Measurements from ENCODE around the gene RNF187. TPM values are rescaled to one million over a fixed set of nuclear protein-coding genes. Genes with fewer than 3 reads are reported as not detected.

The RNF187 gene
- total and polyA plus RNA-seq, 2 experiments from 2014 or later: 38.8 to 81.9 TPM

DNA sequence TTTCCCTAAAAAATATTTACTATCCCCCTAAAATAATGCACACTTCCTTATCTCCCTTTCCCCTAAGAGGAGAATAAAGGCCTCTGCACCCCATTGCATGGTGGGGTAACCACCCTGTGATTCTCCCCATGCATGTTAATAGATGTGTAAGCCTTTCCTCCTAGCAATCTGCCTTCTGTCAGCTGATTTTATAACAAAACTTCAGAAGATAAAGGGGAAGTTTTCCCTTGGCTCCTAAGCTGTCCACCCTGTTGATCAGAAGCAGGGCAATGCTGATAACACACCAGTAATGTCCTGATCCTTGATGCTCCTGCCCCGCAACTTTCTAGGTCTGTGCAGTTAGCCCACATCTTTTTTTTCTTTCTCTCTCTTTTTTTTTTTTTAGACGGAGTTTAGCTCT, 11.4 kb upstream of the RNF187 start:
- no peak overlapping the region for H3K9ac ChIP-seq
- no peak overlapping the region for H3K4me2 ChIP-seq (ENCODE audit: unreplicated experiment)
- WGBS, 2 experiments (ENCODE audit: low coverage in 1 of 2, low lambda C conversion rate in 2 of 2, missing lambda C conversion rate in 2 of 2): 43 to 58% methylated on average over 2 of the region's 2 CpGs
- H3K27me3 ChIP-seq (replicated peaks; ENCODE audit: insufficient read depth): no peaks in the 10 kb centered on the region; the same call in 1 of the 2 replicates
- in situ Hi-C loops (cut with MboI): no loop called here
- H3K4me1 ChIP-seq (ENCODE audit: insufficient read depth): peaks cover 6% of the 10 kb centered on the region
- H3K27ac ChIP-seq: no peak overlapping the region
- no peaks in the 10 kb centered on the region for H3K36me3 ChIP-seq (ENCODE audit: low read depth)
- no peak overlapping the region for H2AFZ ChIP-seq
- no peak overlapping the region for H3K4me3 ChIP-seq
- H3F3A ChIP-seq (ENCODE audit: insufficient read depth): peaks cover 3% of the 10 kb centered on the region; the same call in 1 of the 2 replicates
- no peak for DNase-seq
- no peaks in the 10 kb centered on the region for H3K9me2 ChIP-seq (ENCODE audit: insufficient read depth)
- no peaks in the 10 kb centered on the region for H3K9me3 ChIP-seq (ENCODE audit: low read depth)
- H4K20me1 ChIP-seq (ENCODE audit: insufficient read depth): no peaks in the 10 kb centered on the region
- no peaks in the 10 kb centered on the region for H3K79me2 ChIP-seq (ENCODE audit: insufficient read depth)
- TF ChIP-seq EZH2phosphoT487 (IDR thresholded peaks at IDR 0.05; ENCODE audit: insufficient read depth, low read depth): no peak
- TF ChIP-seq EZH2 (IDR thresholded peaks at IDR 0.05; ENCODE audit: insufficient read depth, poor library complexity, severe bottlenecking): no peak

DNA sequence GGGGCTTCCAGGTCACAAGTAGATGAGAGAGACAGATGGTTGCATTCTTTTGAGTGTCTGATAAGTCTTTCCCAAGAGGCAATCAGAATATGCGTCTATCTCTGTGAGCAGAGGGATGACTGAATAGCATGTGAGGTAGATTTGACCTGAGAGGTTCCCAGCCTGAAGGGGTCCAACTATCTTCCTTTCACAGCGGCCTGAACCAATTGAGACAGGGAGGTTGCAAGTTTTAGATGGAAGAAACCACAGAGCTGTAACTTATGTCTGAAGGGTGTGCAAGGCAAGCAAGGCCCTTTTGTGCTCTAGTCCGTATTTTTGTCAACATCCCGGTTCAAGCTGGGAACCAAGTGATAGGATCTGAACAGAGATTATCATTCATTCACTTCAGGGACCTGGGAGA, 9.9 kb upstream of the RNF187 start:
- H3K27me3 ChIP-seq (replicated peaks; ENCODE audit: insufficient read depth): no peaks in the 10 kb centered on the region
- TF ChIP-seq EZH2 (IDR thresholded peaks at IDR 0.05; ENCODE audit: insufficient read depth, poor library complexity, severe bottlenecking): no peak
- no peak for TF ChIP-seq EZH2phosphoT487 (IDR thresholded peaks at IDR 0.05; ENCODE audit: insufficient read depth, low read depth)
- H3K27ac ChIP-seq: no peak overlapping the region
- H2AFZ ChIP-seq: no peak overlapping the region
- H3K9me2 ChIP-seq (ENCODE audit: insufficient read depth): no peaks in the 10 kb centered on the region
- peaks cover 3% of the 10 kb centered on the region; the same call in 1 of the 2 replicates for H3F3A ChIP-seq (ENCODE audit: insufficient read depth)
- H3K79me2 ChIP-seq (ENCODE audit: insufficient read depth): no peaks in the 10 kb centered on the region
- H3K36me3 ChIP-seq (ENCODE audit: low read depth): no peaks in the 10 kb centered on the region
- H3K4me2 ChIP-seq (ENCODE audit: unreplicated experiment): no peak overlapping the region
- in situ Hi-C loops (cut with MboI): no loop called here
- no peak overlapping the region for H3K4me3 ChIP-seq
- no peak overlapping the region for H3K9ac ChIP-seq
- H3K4me1 ChIP-seq (ENCODE audit: insufficient read depth): peaks cover 6% of the 10 kb centered on the region
- H3K9me3 ChIP-seq (ENCODE audit: low read depth): no peaks in the 10 kb centered on the region
- H4K20me1 ChIP-seq (ENCODE audit: insufficient read depth): no peaks in the 10 kb centered on the region
- DNase-seq: no peak
- WGBS, 2 experiments (ENCODE audit: low coverage in 1 of 2, low lambda C conversion rate in 2 of 2, missing lambda C conversion rate in 2 of 2): 51 to 59% methylated on average over 4 of the region's 4 CpGs

DNA sequence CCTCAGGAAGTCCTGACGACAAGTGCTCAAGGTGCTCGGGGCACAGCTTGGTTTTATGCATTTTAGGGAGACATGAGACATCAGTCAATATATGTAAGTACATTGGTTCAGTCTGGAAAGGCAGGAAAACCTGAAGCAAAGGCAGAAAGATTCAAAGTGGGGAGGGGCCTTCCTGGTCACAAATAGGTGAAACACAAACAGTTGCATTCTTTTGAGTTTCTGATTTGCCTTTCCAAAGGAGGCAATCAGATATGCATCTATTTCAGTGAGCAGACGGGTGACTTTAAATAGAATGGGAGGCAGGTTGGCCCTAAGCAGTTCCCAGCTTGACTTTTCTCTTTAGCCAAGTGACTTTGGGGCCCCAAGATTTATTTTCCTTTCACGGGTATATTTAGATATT, 8.9 kb upstream of the RNF187 start:
- Histone ChIP-seq H3K27me3 (replicated peaks; ENCODE audit: insufficient read depth) (no peaks in the 10 kb centered on the region), H3K79me2 (ENCODE audit: insufficient read depth) (no peaks in the 10 kb centered on the region), H3K4me2 (ENCODE audit: unreplicated experiment) (no peak overlapping the region), H3K9me2 (ENCODE audit: insufficient read depth) (no peaks in the 10 kb centered on the region), H3F3A (ENCODE audit: insufficient read depth) (no peaks in the 10 kb centered on the region), H3K4me1 (ENCODE audit: insufficient read depth) (no peaks in the 10 kb centered on the region), H3K4me3 (no peak overlapping the region), H2AFZ (no peak overlapping the region), H3K36me3 (ENCODE audit: low read depth) (no peaks in the 10 kb centered on the region), H3K9ac (no peak overlapping the region), H4K20me1 (ENCODE audit: insufficient read depth) (no peaks in the 10 kb centered on the region), H3K9me3 (ENCODE audit: low read depth) (no peaks in the 10 kb centered on the region), H3K27ac (no peak overlapping the region)
- TF ChIP-seq EZH2 (IDR thresholded peaks at IDR 0.05; ENCODE audit: insufficient read depth, poor library complexity, severe bottlenecking) (no peak), EZH2phosphoT487 (IDR thresholded peaks at IDR 0.05; ENCODE audit: insufficient read depth, low read depth) (no peak)
- DNase-seq: no peak
- 29 to 30% methylated on average over 4 of the region's 4 CpGs for WGBS, 2 experiments (ENCODE audit: low coverage in 1 of 2, low lambda C conversion rate in 2 of 2, missing lambda C conversion rate in 2 of 2)
- in situ Hi-C loops (cut with MboI): no loop called here

DNA sequence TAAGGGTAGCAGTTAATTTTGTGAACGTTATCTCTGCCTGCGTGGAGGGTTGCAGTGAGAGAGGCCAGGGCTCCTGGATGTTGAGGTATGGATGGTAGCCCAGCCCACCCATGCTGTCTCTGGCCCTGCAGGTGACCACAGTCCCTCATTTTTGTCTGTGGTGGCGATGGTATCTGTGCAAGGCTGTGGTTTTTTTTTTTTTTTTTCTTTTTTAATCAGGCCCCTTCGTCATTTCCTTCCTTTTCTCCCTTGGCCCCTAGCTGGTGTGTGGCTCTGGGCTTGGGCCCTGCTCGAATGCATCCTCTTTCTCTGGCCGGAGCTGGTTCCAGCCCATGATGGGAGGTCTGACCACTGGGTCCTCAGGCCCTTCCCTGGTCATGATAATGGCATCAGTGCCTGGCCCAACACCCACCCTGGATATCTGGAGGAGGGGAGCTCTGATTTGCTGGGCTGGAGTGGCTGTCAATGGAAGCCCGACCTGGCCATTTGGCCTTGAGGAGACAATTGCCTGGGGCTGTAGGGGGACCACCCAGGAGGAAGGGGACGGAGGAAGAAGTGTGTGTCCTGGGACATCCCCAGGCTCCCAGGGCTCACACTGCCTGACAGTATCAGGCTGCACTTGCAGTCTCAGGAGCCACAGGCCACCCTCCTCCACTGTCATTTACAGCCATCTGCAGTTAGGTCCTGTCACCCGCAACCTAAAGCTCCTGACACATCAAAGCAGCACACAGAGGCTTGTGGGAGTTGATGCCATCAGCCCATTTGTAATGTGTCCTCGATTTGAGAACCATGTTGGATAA, 8.1 kb upstream of the RNF187 start:
- Histone ChIP-seq H3F3A (ENCODE audit: insufficient read depth) (no peaks in the 10 kb centered on the region), H3K4me1 (ENCODE audit: insufficient read depth) (no peaks in the 10 kb centered on the region), H3K4me3 (no peak overlapping the region), H3K27me3 (replicated peaks; ENCODE audit: insufficient read depth) (no peaks in the 10 kb centered on the region), H3K9ac (no peak overlapping the region), H4K20me1 (ENCODE audit: insufficient read depth) (no peaks in the 10 kb centered on the region), H3K4me2 (ENCODE audit: unreplicated experiment) (no peak overlapping the region), H3K36me3 (ENCODE audit: low read depth) (no peaks in the 10 kb centered on the region), H2AFZ (no peak overlapping the region), H3K9me2 (ENCODE audit: insufficient read depth) (no peaks in the 10 kb centered on the region), H3K27ac (no peak overlapping the region), H3K9me3 (ENCODE audit: low read depth) (no peaks in the 10 kb centered on the region), H3K79me2 (ENCODE audit: insufficient read depth) (no peaks in the 10 kb centered on the region)
- TF ChIP-seq EZH2phosphoT487 (IDR thresholded peaks at IDR 0.05; ENCODE audit: insufficient read depth, low read depth) (no peak), EZH2 (IDR thresholded peaks at IDR 0.05; ENCODE audit: insufficient read depth, poor library complexity, severe bottlenecking) (no peak)
- no peak for DNase-seq
- WGBS, 2 experiments (ENCODE audit: low coverage in 1 of 2, low lambda C conversion rate in 2 of 2, missing lambda C conversion rate in 2 of 2): 24 to 38% methylated on average over 9 to 10 of the region's 10 CpGs
- in situ Hi-C loops (cut with MboI): no loop called here
